HG02970 (cell line): Measurements from ENCODE around the gene GNB5.

Source experiments
- ATAC-seq: cut with Tn5 transposase; IDR thresholded peaks from one replicate; pipeline ENCODE4 v1.9.1; 2021; ENCODE audit warnings: mild to moderate bottlenecking, moderate library complexity, moderate number of reproducible peaks; ENCODE audit not compliant: unreplicated experiment, low FRiP score

Gene GNB5

DNA sequence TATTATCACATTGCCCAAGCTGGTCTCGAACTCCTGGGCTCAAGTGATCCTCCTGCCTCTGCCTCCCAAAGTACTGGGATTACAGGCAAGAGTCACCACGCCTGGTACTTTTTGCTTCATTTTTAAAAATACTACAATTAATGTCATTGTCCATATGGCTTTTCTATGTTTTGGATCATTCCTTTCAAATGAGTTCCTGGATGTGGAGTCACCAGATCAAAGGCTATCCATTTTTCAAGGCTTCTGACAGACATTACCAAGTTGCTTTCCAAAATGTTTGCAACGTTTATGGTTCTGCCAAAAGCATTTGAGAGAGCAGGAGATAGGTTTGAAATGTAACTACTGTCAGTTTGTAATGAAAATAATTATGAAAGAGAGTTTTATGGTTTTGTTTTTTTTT is 44.4 kb downstream of the GNB5 start:
- ATAC-seq, result no peak

DNA sequence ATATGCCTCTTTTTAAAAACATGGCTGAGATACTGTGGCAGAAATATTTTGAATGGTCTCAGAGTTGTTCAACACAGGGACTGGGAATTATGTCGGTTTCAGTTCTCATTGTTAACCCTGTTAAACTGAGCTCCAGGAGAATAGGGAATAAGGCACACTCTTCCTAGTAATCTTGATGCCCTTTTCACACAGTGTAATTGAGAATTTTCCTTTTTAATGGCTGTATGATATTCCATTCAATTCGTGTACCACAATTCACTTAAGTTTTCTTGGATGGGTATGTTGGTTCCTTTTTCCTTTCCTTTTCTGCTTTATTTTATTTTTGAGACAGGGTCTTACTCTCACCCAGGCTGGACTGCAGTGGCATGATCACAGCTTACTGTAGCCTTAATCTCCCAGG is 44.9 kb downstream of the GNB5 start:
- ATAC-seq, result no peak

GRCh38 chr15:52144656-52145178 is 46.5 kb downstream of the GNB5 start:
- ATAC-seq, result no peak

GRCh38 chr15:52143873-52144272 is 47.3 kb downstream of the GNB5 start:
- no peak for ATAC-seq

DNA sequence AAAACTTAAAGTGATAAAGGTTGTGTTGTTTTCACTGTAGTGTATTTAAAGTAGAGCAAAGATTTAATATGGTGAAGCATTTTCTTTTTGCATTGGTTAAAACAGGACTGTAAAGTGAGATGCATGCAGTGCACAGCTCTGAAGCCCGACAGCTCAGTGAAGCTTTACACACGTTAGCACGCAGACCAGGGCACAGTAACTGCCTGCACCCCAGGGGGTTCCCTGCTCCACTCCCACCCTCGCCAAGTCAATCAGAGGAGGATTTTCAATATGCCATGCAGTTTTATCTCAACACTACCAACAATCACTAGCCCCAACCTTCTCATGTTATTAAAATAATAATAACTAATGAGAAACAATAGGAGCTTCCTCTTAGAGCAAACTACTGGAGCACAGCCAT is 50.5 kb downstream of the GNB5 start:
- no peak for ATAC-seq

- no peak for ATAC-seq
Observed at GRCh38 chr15:52139599-52140462, 51.4 kb downstream of the GNB5 start.

GRCh38 chr15:52137432-52138357 is 53.5 kb downstream of the GNB5 start:
- no peak for ATAC-seq

DNA sequence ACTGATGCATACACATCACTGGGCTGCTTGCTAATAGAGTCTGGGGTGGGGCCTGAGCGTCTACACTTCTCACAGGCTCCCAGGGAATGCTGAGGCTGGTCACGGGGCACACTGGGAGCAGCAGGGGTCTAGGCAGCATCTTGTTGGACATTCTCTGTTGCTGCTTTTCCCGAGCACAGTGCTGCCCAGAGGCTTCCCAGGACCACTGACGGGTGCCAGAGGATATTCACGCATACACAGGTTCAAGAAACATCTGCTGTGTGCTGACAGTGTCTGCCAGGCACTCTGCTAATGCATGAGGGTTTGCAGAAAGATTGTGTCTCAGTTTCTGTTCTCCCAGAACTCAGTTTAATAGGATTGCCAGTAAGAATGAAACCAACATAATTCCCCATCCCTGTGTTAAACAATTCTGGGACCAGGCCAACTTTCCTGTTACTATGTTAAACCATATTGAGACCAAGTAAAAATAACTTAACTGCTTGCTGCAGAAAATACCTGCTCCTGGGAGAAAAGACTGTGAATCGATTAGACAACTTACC is 54.7 kb downstream of the GNB5 start:
- no peak for ATAC-seq

GRCh38 chr15:52134502-52135144 is 56.6 kb downstream of the GNB5 start:
- no peak for ATAC-seq

- ATAC-seq, result no peak
Observed at GRCh38 chr15:52133510-52134220, 57.5 kb downstream of the GNB5 start.

DNA sequence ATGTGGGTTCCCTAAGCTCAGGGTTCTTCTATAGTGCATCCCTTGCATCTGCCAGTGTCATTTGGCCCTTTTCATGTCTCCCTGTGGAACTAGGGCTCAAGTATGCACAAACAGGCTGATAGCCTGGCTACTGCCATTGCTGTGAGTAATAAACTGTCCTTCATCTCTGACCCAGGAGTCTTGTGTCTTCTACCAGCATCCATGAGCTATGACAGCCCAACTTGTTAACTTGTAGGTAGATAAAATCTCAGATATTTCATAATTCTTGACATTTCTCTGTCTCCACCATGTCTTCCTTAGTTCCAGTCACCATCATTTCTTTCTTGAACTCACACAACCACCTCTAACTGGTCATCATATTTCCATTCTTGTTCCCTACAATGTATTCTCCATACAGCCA is 59.1 kb downstream of the GNB5 start:
- no peak for ATAC-seq

DNA sequence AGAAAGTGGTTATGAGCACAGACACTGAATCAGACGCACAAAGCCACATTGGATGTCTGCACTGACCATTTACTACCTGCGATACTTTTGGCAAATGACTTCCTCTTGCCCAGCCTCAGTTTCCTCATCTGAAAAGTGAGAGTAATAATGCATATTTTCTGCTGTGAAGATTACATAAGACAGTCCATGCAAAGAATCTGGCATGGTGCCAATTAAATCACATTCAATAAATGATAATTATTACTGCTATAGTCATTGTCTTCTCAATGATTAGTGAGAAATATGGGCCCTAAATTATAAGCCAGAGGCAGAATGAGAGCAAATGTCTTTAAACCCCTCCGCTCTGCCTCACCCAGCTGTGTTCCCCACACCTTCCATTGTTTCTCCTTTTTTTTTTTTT is 62.6 kb downstream of the GNB5 start:
- no peak for ATAC-seq

GRCh38 chr15:52124270-52124880 is 66.8 kb downstream of the GNB5 start:
- ATAC-seq, result no peak

DNA sequence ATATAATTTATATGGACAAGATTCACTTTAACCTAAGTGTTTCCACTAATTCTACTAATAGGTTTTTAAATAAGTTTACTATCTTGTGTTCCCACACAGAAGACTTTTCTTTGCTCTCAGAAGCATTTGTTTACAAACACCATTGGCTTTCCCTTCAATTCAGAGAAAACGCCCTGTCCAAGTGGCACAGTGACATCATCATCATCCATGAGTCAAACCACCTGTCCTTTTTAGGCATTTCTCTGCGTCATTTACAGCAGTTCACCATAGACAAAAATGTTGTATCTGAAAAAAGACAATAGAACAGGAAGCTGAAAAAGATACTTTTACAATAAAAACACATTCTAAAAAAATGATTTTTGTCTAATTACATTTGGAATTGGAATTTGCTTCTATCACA is 69.3 kb downstream of the GNB5 start:
- ATAC-seq, result no peak

- no peak for ATAC-seq
Observed at GRCh38 chr15:52121006-52121405, 70.2 kb downstream of the GNB5 start.

DNA sequence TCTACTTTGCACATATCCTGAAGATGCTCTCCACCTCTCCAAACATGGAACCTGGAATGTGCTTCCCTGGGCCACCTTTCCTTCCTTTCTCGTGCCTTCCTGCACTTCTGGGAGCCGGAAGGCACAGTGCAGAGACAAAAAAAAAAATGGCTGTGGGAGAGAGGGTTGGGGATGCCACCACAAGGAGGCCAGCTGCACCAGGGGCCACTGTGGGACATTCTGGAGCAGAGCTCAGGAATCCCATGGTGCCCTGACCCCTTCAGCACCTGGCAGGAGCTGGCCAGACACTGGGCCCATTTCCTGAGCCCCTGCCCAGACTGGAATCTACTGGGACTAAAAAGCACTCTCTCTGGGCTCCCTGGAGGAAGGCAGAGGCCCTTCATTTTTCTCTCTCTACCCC is 70.7 kb downstream of the GNB5 start:
- no peak for ATAC-seq

GRCh38 chr15:52118969-52119749 is 72.0 kb downstream of the GNB5 start:
- ATAC-seq, result no peak

DNA sequence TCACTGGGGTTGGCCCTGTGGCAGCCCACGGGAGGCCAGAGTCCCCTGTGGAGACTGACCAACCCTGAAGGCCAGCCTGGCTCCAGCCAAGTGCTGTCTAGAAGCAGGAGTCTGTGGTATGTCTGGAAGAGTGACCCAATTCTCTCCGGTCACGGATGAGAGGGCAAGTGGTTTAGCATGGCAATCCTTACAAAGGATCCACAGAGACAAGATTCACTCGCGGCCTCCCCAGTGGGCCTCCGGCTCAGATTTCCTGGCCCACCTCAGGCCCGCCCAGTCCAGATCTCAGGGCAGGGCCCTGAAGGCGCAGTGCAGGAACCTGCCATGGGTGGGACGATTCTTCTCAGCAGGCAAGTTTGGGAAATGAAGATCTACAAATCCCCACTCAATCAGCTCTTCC is 73.6 kb downstream of the GNB5 start:
- ATAC-seq, result no peak
